Stimulated activated naive CD8-positive, alpha-beta T cell treated with anti-CD3 and anti-CD28 coated beads, Interleukin-15, Interleukin-2, amounts not matched to agents 100 ng/mL and 50 ng/mL, for 24 hours (primary cell): Measurements from ENCODE around the gene TAS1R1.

Source experiments
- H3K27ac Mint-ChIP-seq: one replicate; pipeline ENCODE4 v1.8.0; 2021; ENCODE audit warnings: mild to moderate bottlenecking, mixed read lengths
- H3K27me3 Mint-ChIP-seq: one replicate; pipeline ENCODE4 v1.8.0; 2021; ENCODE audit warnings: mixed read lengths
- H3K36me3 Mint-ChIP-seq: one replicate; pipeline ENCODE4 v1.8.0; 2021; ENCODE audit warnings: low read depth, mixed read lengths
- H3K4me1 Mint-ChIP-seq: one replicate; pipeline ENCODE4 v1.8.0; 2021; ENCODE audit warnings: low read depth, mixed read lengths
- H3K4me3 Mint-ChIP-seq: one replicate; pipeline ENCODE4 v1.8.0; 2021; ENCODE audit warnings: mild to moderate bottlenecking, mixed read lengths
- H3K9me3 Mint-ChIP-seq: one replicate; pipeline ENCODE4 v1.8.0; 2021; ENCODE audit warnings: mixed read lengths

The TAS1R1 gene

DNA sequence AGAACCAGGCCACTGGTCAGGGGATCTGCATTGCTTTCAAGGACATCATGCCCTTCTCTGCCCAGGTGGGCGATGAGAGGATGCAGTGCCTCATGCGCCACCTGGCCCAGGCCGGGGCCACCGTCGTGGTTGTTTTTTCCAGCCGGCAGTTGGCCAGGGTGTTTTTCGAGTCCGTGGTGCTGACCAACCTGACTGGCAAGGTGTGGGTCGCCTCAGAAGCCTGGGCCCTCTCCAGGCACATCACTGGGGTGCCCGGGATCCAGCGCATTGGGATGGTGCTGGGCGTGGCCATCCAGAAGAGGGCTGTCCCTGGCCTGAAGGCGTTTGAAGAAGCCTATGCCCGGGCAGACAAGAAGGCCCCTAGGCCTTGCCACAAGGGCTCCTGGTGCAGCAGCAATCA, 19.7 kb downstream of the TAS1R1 start:
- Mint-ChIP-seq H3K27me3 (peaks cover 5% of the 10 kb centered on the region), H3K27ac (no peak overlapping the region), H3K9me3 (no peaks in the 10 kb centered on the region), H3K4me1 (peaks cover 10% of the 10 kb centered on the region), H3K36me3 (no peaks in the 10 kb centered on the region), H3K4me3 (no peak overlapping the region)

DNA sequence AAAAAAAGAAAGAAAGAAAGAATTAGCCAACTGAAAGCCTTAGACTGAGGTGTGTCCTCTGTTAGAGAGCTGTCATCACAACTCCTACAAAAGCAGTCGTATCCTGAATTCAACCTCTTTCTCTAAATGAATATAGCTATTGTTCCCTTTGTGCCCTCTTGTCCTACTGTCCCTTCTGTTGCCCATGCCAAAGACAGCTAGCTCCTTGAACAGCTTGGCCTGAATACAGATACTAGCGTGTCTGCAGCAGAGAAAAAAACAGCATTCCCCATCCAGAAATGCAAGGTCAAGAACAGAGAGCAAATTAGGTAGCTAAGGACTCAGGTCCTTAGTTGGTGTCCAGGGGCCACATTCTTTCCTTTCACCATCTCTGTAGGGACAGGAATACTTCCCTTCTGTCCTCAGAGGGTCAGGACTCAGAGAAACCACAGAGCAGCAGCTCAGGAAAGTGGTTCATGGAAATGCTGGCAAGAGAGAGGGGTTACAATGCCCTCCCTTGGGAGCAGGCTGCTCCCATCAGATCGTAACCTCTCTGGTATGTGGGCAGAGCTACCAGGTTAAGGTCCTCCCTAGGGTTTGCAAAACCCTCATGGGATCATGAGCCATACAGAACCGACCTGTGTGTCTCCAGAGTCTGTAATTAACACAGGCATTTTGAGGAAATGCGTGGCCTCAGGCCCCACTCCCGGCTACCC, 22.9 kb downstream of the TAS1R1 start:
- H3K27ac Mint-ChIP-seq: no peak overlapping the region
- no peaks in the 10 kb centered on the region for H3K27me3 Mint-ChIP-seq
- peaks cover 5% of the 10 kb centered on the region for H3K36me3 Mint-ChIP-seq
- H3K9me3 Mint-ChIP-seq: no peaks in the 10 kb centered on the region
- no peak overlapping the region for H3K4me3 Mint-ChIP-seq
- peaks cover 34% of the 10 kb centered on the region for H3K4me1 Mint-ChIP-seq

DNA sequence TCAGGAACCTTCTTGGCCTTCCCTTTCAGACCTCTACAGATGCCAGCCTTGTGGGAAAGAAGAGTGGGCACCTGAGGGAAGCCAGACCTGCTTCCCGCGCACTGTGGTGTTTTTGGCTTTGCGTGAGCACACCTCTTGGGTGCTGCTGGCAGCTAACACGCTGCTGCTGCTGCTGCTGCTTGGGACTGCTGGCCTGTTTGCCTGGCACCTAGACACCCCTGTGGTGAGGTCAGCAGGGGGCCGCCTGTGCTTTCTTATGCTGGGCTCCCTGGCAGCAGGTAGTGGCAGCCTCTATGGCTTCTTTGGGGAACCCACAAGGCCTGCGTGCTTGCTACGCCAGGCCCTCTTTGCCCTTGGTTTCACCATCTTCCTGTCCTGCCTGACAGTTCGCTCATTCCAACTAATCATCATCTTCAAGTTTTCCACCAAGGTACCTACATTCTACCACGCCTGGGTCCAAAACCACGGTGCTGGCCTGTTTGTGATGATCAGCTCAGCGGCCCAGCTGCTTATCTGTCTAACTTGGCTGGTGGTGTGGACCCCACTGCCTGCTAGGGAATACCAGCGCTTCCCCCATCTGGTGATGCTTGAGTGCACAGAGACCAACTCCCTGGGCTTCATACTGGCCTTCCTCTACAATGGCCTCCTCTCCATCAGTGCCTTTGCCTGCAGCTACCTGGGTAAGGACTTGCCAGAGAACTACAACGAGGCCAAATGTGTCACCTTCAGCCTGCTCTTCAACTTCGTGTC, 23.7 kb downstream of the TAS1R1 start:
- peak overlapping the region; percentile 93 for H3K27ac Mint-ChIP-seq
- H3K27me3 Mint-ChIP-seq: no peaks in the 10 kb centered on the region
- H3K9me3 Mint-ChIP-seq: no peaks in the 10 kb centered on the region
- H3K36me3 Mint-ChIP-seq: peaks cover 5% of the 10 kb centered on the region
- peaks cover 34% of the 10 kb centered on the region for H3K4me1 Mint-ChIP-seq
- peak overlapping the region; percentile 92 for H3K4me3 Mint-ChIP-seq

GRCh38 chr1:6579374-6580118, 24.4 kb downstream of the TAS1R1 start, which contains the start of gene ZBTB48:
Gene ZBTB48, plus strand, starts transcription at chr1:6579994. Its CDS starts 616 bp downstream, at chr1:6580610.
- H3K27me3 Mint-ChIP-seq: no peaks in the 10 kb centered on the region
- H3K9me3 Mint-ChIP-seq: no peaks in the 10 kb centered on the region
- H3K27ac Mint-ChIP-seq: peak within 1 kb of the TSS; percentile 93
- peaks cover 36% of the 10 kb centered on the region for H3K4me1 Mint-ChIP-seq
- H3K36me3 Mint-ChIP-seq: peaks cover 5% of the 10 kb centered on the region
- H3K4me3 Mint-ChIP-seq: peak within 1 kb of the TSS; percentile 92

DNA sequence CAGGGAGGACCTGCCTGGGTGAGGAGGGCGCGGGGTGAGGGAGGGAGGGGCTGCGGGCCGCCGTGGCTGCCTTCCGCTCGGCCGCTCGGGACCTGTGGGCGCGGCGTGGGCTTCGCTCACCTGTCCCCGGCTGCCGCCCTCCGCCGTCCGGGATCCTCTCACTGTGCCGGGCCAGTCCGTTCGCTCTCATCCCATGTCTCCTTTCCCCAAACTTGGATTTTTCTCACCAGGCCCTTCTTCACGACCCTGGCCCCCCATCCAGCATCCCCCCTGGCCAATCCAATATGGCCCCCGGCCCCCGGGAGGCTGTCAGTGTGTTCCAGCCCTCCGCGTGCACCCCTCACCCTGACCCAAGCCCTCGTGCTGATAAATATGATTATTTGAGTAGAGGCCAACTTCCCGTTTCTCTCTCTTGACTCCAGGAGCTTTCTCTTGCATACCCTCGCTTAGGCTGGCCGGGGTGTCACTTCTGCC, 25.0 kb downstream of the TAS1R1 start:
- Mint-ChIP-seq H3K4me3 (peak overlapping the region; percentile 92), H3K36me3 (peaks cover 5% of the 10 kb centered on the region), H3K27ac (peak overlapping the region; percentile 93), H3K27me3 (no peaks in the 10 kb centered on the region), H3K4me1 (peaks cover 39% of the 10 kb centered on the region), H3K9me3 (no peaks in the 10 kb centered on the region)

- H3K27me3 Mint-ChIP-seq: no peaks in the 10 kb centered on the region
- H3K36me3 Mint-ChIP-seq: peaks cover 5% of the 10 kb centered on the region
- no peaks in the 10 kb centered on the region for H3K9me3 Mint-ChIP-seq
- H3K4me1 Mint-ChIP-seq: peaks cover 39% of the 10 kb centered on the region
- peak overlapping the region; percentile 93 for H3K27ac Mint-ChIP-seq
- H3K4me3 Mint-ChIP-seq: peak overlapping the region; percentile 92
Measured at GRCh38 chr1:6580593-6581409, 25.7 kb downstream of the TAS1R1 start.

DNA sequence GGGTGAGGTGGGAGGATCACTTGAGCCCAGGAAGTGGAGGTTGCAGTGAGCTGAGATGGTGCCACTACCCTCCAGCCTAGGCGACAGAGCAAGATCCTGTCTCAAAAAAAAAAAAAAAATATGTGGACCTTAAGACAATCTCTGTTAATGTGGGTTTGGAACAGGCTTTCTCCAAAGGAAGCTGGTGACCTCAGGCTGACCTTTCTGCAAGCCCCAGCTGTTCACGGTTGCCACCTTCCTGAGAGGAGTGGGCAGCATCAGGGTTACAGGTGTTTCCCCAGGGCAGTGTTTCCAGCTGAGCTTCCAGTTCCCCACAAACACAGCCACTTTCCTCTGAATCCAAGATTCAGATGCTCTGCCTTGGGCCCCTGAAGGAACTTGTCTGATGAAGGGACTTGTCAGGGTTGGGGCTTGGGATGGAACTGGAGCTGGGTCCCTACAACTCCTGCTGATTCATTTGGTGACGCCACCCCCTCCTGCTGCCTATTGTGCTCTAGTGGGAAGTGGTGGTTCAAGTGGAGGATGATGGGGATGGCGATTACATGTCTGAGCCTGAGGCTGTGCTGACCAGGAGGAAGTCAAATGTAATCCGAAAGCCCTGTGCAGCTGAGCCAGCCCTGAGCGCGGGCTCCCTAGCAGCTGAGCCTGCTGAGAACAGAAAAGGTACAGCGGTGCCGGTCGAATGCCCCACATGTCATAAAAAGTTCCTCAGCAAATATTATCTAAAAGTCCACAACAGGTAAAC, 26.6 kb downstream of the TAS1R1 start:
- peak overlapping the region; percentile 68 for H3K27ac Mint-ChIP-seq
- peaks cover 5% of the 10 kb centered on the region for H3K36me3 Mint-ChIP-seq
- no peaks in the 10 kb centered on the region for H3K27me3 Mint-ChIP-seq
- peaks cover 39% of the 10 kb centered on the region for H3K4me1 Mint-ChIP-seq
- peak overlapping the region; percentile 92 for H3K4me3 Mint-ChIP-seq
- H3K9me3 Mint-ChIP-seq: no peaks in the 10 kb centered on the region

DNA sequence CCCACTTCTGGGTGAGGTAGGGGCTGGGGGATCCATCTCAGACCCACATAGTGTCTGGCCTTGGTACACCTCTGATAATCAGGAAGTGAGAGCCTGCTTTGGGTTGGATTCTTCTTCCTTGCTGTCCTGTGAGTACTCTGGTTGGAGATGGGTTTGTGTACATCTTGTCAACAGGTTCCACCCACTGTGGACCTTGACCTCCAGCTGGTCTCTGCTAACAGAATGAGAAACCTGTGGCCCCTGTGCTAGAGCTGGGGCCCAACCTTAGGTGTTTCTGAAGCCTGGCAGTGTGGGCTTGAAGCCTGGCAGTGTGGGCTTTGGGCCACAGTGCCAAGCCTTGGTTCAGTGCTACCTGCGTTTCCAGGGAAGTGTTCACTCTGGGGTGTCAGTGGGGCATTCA, 27.3 kb downstream of the TAS1R1 start:
- Mint-ChIP-seq H3K4me3 (peak overlapping the region; percentile 13), H3K9me3 (no peaks in the 10 kb centered on the region)

GRCh38 chr1:6584126-6585080, 29.3 kb downstream of the TAS1R1 start:
- Mint-ChIP-seq H3K36me3 (peaks cover 8% of the 10 kb centered on the region), H3K4me3 (no peak overlapping the region), H3K27ac (peak overlapping the region; percentile 61), H3K9me3 (no peaks in the 10 kb centered on the region), H3K27me3 (no peaks in the 10 kb centered on the region), H3K4me1 (peaks cover 36% of the 10 kb centered on the region)

More for the DNA sequence above, 27.3 kb downstream of the TAS1R1 start:
- Mint-ChIP-seq H3K27me3 (no peaks in the 10 kb centered on the region), H3K36me3 (peaks cover 5% of the 10 kb centered on the region), H3K4me1 (peaks cover 39% of the 10 kb centered on the region), H3K27ac (no peak overlapping the region)

GRCh38 chr1:6585081-6585722, 30.1 kb downstream of the TAS1R1 start:
- Mint-ChIP-seq H3K9me3 (no peaks in the 10 kb centered on the region), H3K4me1 (peaks cover 31% of the 10 kb centered on the region), H3K36me3 (peaks cover 16% of the 10 kb centered on the region)

GRCh38 chr1:6585841-6586240, 30.7 kb downstream of the TAS1R1 start:
- no peaks in the 10 kb centered on the region for H3K27me3 Mint-ChIP-seq
- H3K36me3 Mint-ChIP-seq: peaks cover 22% of the 10 kb centered on the region
- H3K27ac Mint-ChIP-seq: no peak overlapping the region
- no peaks in the 10 kb centered on the region for H3K9me3 Mint-ChIP-seq
- no peak overlapping the region for H3K4me3 Mint-ChIP-seq
- peaks cover 26% of the 10 kb centered on the region for H3K4me1 Mint-ChIP-seq

More at GRCh38 chr1:6585081-6585722, 30.1 kb downstream of the TAS1R1 start:
- no peaks in the 10 kb centered on the region for H3K27me3 Mint-ChIP-seq
- H3K27ac Mint-ChIP-seq: peak overlapping the region; percentile 61
- no peak overlapping the region for H3K4me3 Mint-ChIP-seq

DNA sequence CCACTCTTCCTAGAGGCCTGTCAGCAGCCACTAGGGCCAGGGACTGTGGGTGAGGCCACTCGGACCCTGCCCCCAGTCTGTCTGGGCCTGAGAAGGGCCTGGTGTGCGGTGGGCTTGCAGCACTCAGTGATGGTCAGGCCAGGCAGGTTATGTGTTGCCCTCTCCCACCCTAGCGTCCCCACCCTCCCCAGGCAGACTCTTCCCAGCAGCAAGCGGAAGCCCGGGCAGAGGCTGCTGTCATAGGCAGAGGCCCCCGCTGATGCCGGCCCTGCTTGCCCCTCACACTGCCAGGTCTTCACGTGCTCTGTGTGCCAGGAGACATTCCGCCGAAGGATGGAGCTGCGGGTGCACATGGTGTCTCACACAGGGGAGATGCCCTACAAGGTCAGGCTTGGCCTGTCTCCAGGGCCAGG, 31.3 kb downstream of the TAS1R1 start:
- Mint-ChIP-seq H3K27me3 (no peaks in the 10 kb centered on the region), H3K27ac (no peak overlapping the region), H3K9me3 (no peaks in the 10 kb centered on the region), H3K4me3 (no peak overlapping the region), H3K4me1 (peaks cover 21% of the 10 kb centered on the region), H3K36me3 (peaks cover 22% of the 10 kb centered on the region)
